Measurements from ENCODE around the gene ATRNL1.

ATRNL1 gene

GRCh38 chr10:115931309-115931708, 838.1 kb downstream of the ATRNL1 start:
- no peak for DNase-seq (ENCODE audit: extremely low read depth, insufficient read length)
- no peak for TF ChIP-seq CTCF (IDR thresholded peaks at IDR 0.05; ENCODE audit: insufficient read depth, low read length, poor library complexity, severe bottlenecking)
- H3K4me3 ChIP-seq (replicated peaks; ENCODE audit: low read depth, low read length) = no peak overlapping the region
- H3K36me3 ChIP-seq (ENCODE audit: control insufficient read depth, insufficient read depth, low read length) = no peaks in the 10 kb centered on the region
- no peaks in the 10 kb centered on the region for H3K27me3 ChIP-seq (replicated peaks; ENCODE audit: control insufficient read depth, insufficient read depth, low read length)

GRCh38 chr10:115932099-115932498, 838.9 kb downstream of the ATRNL1 start:
- no peaks in the 10 kb centered on the region for H3K36me3 ChIP-seq (ENCODE audit: control insufficient read depth, insufficient read depth, low read length)
- no peaks in the 10 kb centered on the region for H3K27me3 ChIP-seq (replicated peaks; ENCODE audit: control insufficient read depth, insufficient read depth, low read length)
- H3K4me3 ChIP-seq (replicated peaks; ENCODE audit: low read depth, low read length) = no peak overlapping the region
- no peak for DNase-seq (ENCODE audit: extremely low read depth, insufficient read length)
- TF ChIP-seq CTCF (IDR thresholded peaks at IDR 0.05; ENCODE audit: insufficient read depth, low read length, poor library complexity, severe bottlenecking) = no peak

GRCh38 chr10:115933098-115933497, 839.9 kb downstream of the ATRNL1 start:
- H3K36me3 ChIP-seq (ENCODE audit: control insufficient read depth, insufficient read depth, low read length) = no peaks in the 10 kb centered on the region
- no peak for DNase-seq (ENCODE audit: extremely low read depth, insufficient read length)
- no peak for TF ChIP-seq CTCF (IDR thresholded peaks at IDR 0.05; ENCODE audit: insufficient read depth, low read length, poor library complexity, severe bottlenecking)
- no peaks in the 10 kb centered on the region for H3K27me3 ChIP-seq (replicated peaks; ENCODE audit: control insufficient read depth, insufficient read depth, low read length)
- H3K4me3 ChIP-seq (replicated peaks; ENCODE audit: low read depth, low read length) = no peak overlapping the region

- no peak overlapping the region for H3K4me3 ChIP-seq (replicated peaks; ENCODE audit: low read depth, low read length)
- no peaks in the 10 kb centered on the region for H3K36me3 ChIP-seq (ENCODE audit: control insufficient read depth, insufficient read depth, low read length)
- no peak for DNase-seq (ENCODE audit: extremely low read depth, insufficient read length)
- no peak for TF ChIP-seq CTCF (IDR thresholded peaks at IDR 0.05; ENCODE audit: insufficient read depth, low read length, poor library complexity, severe bottlenecking)
- no peaks in the 10 kb centered on the region for H3K27me3 ChIP-seq (replicated peaks; ENCODE audit: control insufficient read depth, insufficient read depth, low read length)
Measured at GRCh38 chr10:115935731-115936130, 842.6 kb downstream of the ATRNL1 start.

- Histone ChIP-seq H3K36me3 (ENCODE audit: control insufficient read depth, insufficient read depth, low read length) (no peaks in the 10 kb centered on the region), H3K4me3 (replicated peaks; ENCODE audit: low read depth, low read length) (no peak overlapping the region), H3K27me3 (replicated peaks; ENCODE audit: control insufficient read depth, insufficient read depth, low read length) (no peaks in the 10 kb centered on the region)
- TF ChIP-seq CTCF (IDR thresholded peaks at IDR 0.05; ENCODE audit: insufficient read depth, low read length, poor library complexity, severe bottlenecking) = no peak
- no peak for DNase-seq (ENCODE audit: extremely low read depth, insufficient read length)
Measured at GRCh38 chr10:115936926-115937767, 844.0 kb downstream of the ATRNL1 start.

- Histone ChIP-seq H3K27me3 (replicated peaks; ENCODE audit: control insufficient read depth, insufficient read depth, low read length) (no peaks in the 10 kb centered on the region), H3K4me3 (replicated peaks; ENCODE audit: low read depth, low read length) (no peak overlapping the region), H3K36me3 (ENCODE audit: control insufficient read depth, insufficient read depth, low read length) (no peaks in the 10 kb centered on the region)
- no peak for DNase-seq (ENCODE audit: extremely low read depth, insufficient read length)
- TF ChIP-seq CTCF (IDR thresholded peaks at IDR 0.05; ENCODE audit: insufficient read depth, low read length, poor library complexity, severe bottlenecking) = no peak
Measured at GRCh38 chr10:115937768-115938056, 844.5 kb downstream of the ATRNL1 start.
